Measurements from ENCODE around the gene OR8H1.

The OR8H1 gene, protein sequence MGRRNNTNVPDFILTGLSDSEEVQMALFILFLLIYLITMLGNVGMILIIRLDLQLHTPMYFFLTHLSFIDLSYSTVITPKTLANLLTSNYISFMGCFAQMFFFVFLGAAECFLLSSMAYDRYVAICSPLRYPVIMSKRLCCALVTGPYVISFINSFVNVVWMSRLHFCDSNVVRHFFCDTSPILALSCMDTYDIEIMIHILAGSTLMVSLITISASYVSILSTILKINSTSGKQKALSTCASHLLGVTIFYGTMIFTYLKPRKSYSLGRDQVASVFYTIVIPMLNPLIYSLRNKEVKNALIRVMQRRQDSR

DNA sequence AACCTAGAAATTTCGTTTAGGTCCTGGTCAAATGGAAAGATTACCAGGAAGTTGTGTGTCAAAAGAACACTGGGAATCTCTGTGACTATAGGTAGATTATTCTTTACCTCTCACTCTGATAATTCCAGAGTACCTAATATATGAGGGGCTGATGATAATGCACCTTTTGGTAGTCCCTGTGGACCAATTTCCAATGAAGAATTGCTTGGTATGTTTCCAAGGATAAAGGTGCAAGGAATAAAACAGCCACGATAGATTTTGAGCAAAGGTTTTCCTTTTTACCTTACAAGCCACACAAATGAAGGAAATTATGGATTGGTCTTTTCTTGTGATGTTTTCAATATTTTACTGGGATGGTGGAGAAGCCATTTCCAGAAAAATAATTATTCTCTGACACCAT is at the start of gene OR8H1:
Gene OR8H1, minus strand, starts transcription at position 101 of the 400 bp plus-strand sequence. CDS start 1,192 bp downstream, outside the sequence.
- DNase-seq (ENCODE audit: low spot score) (no peak), FAIRE-seq (no peak)

DNA sequence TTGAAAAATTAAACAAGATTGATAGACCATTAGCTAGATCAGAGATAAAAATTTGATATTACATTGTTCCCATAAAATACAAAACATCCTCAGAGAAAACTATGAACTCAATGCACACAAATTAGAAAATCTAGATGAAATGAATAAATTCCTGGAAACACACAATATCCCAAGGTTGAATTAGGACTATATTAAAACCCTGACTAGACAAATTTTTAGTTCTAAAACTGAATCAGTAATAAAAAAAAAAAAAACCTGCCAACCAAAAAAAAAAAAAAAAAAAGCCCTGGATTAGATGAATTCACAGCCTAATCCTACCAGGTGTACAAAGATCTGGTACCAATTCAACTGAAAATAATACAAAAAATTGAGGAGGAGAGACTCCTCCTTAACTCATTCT is 48.2 kb upstream of the OR8H1 start:
- DNase-seq (ENCODE audit: low spot score), result no peak
- no peak for FAIRE-seq

DNA sequence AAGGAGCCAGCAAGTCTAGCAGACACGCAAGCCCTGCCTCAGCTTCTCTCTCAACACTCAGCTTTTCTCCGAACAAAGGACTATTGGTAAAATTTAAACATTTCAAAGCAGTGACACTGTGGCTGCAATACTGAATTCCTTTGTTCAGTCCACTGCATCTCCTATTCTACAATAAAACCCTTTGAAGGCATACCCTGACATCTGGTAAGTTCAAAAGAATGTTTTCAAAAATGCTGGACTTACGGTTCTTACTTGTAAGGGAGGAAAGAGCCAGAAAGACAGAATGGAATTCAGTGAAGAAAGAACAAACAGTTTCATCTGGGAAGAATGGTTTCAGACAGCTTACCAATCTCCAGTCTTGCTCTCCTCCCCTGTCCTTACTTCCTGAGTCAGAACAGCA is 41.1 kb upstream of the OR8H1 start:
- no peak for FAIRE-seq
- DNase-seq (ENCODE audit: low spot score), result no peak

DNA sequence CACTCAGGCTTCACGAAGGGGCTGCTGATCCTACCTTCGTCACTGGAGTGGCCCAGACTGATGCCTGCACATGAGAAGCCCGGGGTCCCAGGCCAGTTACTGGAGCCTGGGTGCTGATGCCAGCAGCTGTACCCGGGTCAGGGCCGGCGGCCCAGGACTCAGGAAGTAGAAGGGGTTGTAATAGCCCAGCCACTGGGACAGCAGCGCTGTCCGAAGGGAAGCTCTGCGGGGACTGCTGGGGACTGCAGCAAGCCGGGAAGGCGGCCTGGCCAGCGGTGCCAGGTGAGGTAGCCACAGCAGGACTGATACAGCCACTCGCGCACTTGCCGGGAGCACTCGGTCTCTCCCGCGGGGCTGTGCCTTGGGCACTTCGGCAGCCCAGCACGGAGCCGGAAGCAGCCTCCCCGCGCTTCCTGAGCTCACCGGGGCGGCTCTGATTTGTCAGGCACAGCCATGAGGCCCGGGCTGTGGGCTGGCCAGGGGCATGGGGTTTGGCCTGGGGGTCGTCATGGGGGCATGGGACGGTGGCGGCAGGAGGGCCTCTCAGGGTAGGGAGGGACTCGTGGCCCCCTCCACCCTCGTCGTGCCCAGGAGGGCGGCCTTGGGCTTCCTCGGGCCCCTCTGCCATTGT is 39.9 kb upstream of the OR8H1 start:
- DNase-seq (ENCODE audit: low spot score) (no peak), FAIRE-seq (no peak)

DNA sequence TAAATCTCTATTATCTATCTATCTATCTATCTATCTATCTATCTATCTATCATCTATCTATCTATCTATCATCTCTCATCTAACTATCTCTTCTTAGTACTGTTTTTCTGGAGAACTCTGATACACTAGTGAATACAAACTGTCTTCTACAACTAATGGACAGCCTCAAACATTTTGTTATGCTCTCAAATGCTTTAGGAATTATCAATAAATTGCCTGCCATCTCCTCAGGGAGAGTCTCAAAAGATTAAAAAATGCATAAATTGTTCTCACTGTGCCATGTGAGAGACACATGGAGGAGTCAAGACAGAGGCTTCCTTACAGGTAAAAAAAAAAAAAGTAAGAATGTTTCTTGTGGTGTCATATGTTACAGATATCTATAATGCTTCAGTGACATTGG is 22.8 kb upstream of the OR8H1 start, which contains the start of gene OR8K3:
Gene OR8K3, plus strand, starts transcription at position 301 of the 400 bp plus-strand sequence. CDS start 3,163 bp downstream, outside the sequence.
- FAIRE-seq, result no peak
- DNase-seq (ENCODE audit: low spot score), result no peak

DNA sequence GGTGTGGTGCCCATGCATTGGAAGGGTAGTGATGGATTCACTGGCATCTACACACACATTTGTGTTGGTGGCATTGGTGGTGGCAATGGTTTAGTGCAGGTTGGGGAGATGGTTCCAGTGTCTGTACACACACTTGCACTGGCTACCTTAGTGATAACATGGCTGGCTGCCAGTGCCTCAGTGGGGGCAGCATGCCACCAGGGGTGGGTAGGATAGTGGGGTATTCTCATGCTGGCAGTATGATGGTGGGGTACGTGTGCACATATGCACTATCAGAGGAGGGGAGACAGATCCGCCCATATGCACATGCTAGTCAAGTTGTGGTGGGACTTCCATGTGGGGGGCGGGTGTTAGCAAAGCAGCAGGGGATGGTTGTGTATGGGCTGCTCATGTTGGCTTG is 15.8 kb upstream of the OR8H1 start:
- FAIRE-seq (no peak), DNase-seq (ENCODE audit: low spot score) (no peak)

DNA sequence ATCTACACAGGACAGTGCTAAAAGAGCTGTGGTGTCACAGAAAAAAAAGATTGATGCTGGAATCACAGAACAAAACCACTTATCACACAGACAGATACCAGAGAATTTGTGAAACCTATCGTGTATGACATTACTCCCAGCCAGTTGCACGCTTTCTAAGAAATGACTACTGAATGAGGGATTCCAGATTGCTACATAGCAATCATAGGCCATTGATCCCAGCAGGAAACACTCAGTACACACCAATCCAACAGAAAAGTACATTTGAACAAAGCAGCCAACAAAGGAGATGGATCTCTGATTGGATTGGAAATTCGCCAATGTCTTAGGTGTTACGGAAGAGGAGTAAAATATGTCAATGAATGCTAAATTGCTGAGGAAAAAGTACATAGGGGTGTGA is 4.8 kb upstream of the OR8H1 start:
- FAIRE-seq, result no peak
- DNase-seq (ENCODE audit: low spot score), result no peak

DNA sequence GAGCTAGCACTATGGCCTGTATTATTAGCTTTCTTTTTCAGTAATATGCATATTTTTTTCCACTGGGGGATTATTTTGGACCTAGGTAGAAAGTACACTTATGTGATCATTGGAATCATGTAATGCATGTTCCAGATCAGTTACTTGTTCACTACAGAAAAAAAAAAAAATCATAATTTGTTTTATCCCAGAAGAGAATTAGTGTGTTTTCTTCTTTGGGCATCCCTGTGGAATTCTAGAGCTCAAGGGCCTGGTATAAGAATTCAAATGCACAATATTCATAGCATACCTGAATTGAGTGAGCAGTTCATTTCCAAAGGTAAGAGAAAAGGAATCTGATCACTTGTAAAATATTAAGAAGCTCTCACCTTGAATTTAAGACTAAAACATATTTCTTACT is 18.2 kb downstream of the OR8H1 start, which contains the start of gene OR5T1:
Gene OR5T1, plus strand, starts transcription at position 301 of the 400 bp plus-strand sequence. CDS start 1,485 bp downstream, outside the sequence.
- FAIRE-seq, result no peak
- DNase-seq (ENCODE audit: low spot score), result no peak

DNA sequence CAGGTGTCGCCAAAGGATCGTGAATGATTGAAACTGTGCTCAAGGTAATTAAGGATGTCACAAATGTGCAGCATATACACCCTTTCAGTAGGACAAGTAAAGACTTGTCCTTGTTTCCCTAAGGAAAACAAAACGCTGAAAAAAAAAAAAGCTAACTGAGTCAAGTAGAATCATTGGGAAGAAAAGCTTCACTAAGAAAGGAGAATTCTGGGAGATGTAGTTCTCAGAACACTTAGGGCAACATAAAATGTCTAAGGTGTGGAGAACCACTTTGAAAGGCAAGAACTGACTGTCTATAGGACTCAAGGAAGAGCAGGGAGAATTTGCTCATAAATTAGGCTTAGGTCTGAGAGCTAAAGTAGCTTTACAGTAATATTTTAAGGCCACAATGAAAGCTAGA is 21.0 kb downstream of the OR8H1 start:
- FAIRE-seq, result no peak
- DNase-seq (ENCODE audit: low spot score), result no peak

DNA sequence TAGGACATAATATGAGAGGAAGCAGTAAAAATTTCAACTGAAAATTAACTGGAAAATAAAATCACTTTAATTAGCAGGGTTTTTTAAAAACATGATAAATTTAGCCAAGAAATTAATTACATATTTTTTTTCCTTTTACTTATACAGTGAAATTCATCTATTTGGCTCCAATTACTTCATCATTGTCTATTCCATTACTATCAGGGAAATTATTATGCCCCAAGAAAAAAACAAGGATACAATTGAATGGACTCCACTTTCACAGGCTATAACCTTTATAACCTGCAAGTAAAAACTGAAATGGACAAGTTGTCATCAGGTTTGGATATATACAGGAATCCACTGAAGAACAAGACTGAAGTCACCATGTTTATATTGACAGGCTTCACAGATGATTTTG is 40.1 kb downstream of the OR8H1 start, which contains the start of gene OR5T3:
Gene OR5T3, plus strand, starts transcription at position 301 of the 400 bp plus-strand sequence. Its CDS starts 0 bp downstream, at position 301.
- FAIRE-seq, result no peak

More for the DNA sequence above, 40.1 kb downstream of the OR8H1 start, which contains the start of gene OR5T3:
- no peak for DNase-seq (ENCODE audit: low spot score)

All from RCC 7860 (cell line).